ENCODE data around the gene OCRL.

OCRL gene

DNA sequence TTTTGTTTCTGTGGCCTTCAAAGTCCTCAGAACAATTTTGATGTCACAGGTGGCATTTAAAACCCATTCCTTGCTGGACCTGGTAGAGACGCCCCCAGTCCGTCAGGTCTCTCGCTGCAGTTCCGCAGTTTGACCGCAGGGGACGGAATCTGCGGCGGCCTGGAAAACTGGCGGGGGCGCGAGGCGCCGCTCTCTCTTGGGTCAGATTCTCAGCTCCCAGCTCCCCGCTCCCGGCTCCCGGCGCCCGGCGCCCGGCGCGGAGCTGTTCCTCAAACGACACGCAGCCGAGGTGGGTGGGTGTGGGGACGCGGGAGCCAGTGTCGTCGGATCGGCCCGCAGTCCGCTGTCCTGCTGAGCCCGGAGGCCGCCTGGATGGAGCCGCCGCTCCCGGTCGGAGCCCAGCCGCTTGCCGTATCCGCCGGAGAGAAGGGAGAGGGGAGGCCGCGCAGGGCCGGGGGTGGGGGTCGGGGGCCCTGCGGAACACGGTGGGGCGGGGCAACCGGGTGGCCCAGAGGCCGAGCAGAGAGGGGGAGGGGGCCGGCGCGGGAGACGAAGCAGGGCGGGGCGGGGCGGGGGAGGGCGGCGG is at the start of gene OCRL:
Gene OCRL, plus strand, starts transcription at position 192 of the 586 bp plus-strand sequence. Its CDS starts 181 bp downstream, at position 373.
- peak; percentile 10 for DNase-seq (ENCODE audit: low read depth, low spot score)

DNA sequence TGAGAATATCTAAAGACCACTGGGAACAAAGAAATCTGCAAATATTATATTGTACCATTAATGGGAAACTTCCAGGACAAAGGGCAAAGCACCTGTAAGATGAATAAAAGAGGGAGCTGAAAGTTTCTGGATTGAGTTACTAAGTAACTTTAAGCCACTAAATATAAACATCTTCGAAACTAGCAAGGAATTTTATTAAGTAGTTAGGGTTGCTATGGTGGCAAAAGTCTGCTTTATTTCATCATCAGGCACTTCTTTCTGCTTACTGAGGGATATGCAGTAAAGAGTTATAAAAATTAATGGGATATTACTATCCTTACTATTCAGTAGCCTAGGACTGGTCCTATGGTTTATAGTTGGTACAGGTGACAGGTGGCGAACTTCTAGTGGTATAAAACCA is 49.7 kb upstream of the OCRL start:
- DNase-seq (ENCODE audit: low read depth, low spot score), result no peak

DNA sequence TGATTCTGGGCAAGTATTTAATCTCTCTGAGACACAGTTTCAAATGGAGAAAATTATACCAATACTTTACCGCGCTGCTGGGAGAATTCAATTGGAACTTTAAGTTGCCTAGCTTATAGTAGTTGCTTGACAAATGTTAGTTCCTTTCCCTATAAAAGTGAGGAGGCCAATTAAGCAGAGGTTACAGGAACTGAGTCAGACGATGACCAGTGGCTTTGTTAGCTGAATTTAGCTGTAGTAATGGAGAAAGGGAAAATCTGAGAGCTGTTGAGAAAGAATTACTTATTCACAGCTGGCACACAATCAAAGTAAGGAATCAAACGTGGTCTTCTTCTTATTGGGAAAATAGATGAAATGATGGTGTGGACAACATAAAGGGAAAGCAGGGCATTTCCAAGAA is 46.4 kb upstream of the OCRL start:
- no peak for DNase-seq (ENCODE audit: low read depth, low spot score)

DNA sequence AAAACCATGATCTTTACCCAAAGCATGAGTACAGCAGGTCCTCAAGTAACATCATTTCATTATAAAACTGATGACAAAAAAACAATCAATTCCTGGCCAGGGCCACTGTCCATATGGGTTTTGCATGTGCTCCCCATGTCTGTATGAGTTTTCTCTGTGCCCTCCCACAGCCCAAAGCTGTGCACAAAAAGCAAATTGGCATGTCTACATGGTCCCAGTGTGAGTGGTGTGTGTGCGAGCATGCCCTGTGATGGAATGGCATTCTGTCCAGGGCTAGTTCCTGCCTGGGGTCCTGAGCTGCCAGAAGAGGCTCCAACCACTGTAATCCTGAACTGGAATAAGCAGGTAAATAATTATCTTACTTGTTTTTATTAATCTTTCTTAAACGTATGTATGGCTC is 45.2 kb upstream of the OCRL start:
- DNase-seq (ENCODE audit: low read depth, low spot score), result no peak

DNA sequence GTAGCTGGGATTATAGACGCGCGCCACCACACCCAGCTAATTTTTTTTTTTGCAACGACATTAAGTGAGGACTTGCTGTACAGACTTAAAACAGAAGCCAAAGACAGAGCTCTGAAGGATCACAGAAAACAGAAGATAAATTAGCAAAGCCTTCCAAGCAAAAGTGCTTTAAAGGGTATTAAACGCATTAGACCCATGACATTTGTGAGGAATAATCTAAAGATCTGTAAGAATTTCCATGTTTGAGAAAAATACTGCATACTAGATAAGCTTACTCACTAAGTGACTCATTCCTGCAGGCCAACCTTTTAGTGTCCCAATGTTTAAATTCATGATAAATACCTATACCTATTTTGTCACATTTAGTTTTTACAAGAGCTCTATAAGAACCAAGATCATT is 44.2 kb upstream of the OCRL start:
- DNase-seq (ENCODE audit: low read depth, low spot score), result no peak

DNA sequence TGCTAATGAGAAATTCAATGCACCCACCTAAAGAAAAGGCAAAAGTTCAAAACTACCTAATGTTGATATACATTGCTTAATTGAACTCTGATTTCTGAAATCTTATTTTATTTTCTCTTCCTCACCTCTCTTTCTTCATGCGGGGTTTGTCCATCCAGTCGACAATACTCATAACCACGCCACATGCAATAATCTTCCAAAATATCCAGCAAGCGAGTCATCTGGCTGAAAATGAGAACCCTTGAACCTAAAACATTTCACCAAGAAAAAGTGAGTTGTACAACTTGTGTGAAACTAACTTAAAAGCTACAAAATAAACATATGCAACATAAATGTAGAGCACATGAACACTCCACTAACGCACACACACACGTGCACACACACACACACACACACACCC is 43.4 kb upstream of the OCRL start:
- no peak for DNase-seq (ENCODE audit: low read depth, low spot score)

DNA sequence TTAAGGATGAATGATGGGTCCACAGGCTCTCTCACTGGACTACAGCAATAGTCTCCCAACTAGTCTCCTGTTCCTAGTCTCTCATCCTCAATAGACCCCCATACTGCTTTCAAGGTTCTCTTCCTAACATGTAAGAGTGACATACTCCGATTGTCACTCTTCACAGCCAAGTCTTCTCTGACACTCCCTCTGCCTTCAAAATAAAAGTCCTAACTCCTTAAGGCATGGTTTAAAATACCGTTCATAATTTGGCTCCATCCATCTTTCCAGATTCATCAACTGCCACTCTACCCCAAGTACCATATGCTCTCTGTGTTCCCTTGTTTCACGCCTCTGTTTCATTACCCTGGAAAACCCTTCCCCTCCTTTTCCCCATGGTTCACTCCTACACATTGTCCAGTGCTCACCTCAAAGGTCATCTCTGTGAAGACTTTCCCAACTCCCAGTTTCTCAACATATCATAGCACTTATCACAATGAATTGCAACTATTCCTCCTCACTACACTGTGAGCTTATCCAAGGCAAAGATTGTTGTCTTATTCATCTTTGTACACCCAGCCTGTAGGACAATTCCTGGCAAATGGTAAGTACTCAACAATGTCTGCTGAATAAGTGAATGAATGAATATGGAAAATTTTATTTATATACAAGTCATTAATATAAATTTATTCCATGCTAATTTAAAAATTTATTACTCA is 42.8 kb upstream of the OCRL start:
- DNase-seq (ENCODE audit: low read depth, low spot score), result no peak

DNA sequence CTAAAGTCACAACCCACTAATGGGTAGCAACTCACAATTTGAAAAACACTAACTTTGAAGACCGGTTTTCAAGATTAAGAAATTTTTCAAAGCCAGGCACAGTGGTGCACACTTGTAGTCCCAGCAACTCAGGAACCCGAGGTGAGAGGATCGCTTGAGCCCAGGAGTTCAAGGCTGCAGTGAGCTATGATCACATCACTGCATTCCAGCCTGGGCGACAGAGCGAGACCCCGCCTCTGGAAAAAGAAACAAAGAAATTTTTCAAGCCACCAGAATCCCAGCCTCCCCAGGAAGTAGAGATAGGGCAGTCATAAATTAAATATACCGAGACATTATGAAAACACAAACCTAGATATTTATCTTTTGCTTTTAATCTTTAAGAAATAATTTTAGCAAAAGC is 29.7 kb upstream of the OCRL start:
- no peak for DNase-seq (ENCODE audit: low read depth, low spot score)

DNA sequence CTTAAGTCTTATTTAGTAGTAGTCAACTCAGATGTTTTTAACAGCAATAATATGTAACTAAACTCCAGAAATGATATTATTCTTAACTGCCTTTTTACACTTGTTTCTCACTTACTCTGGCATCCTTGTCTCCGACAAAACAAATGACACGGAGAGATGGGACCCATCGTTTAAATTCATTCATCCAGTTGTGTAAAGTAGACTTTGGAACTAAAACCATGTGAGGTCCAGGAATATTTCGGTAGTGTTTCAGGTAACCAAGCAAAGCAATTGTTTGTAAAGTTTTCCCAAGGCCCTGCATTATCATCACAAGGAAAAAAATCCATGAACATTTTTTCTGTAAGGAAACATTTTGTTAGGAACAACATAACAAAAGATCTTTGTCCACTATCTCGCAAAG is 28.4 kb upstream of the OCRL start:
- no peak for DNase-seq (ENCODE audit: low read depth, low spot score)

DNA sequence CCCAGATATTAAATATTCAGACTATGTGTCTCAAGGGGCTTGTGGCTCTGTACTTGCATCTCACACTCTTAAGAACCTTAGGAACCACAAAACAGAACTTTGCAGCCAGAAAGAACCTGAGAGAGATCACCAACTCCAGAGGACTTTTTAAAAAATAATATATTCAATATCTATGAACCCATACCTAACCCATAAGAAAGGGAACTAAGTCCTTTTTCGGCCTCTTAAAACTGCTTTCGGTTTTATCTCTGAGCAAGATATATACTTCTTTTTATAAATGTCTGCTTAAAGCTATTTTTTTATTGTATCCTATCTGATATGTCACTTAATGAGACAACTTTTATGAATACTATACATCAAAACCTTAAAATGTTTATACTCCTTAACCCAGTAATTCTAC is 27.6 kb upstream of the OCRL start:
- no peak for DNase-seq (ENCODE audit: low read depth, low spot score)

DNA sequence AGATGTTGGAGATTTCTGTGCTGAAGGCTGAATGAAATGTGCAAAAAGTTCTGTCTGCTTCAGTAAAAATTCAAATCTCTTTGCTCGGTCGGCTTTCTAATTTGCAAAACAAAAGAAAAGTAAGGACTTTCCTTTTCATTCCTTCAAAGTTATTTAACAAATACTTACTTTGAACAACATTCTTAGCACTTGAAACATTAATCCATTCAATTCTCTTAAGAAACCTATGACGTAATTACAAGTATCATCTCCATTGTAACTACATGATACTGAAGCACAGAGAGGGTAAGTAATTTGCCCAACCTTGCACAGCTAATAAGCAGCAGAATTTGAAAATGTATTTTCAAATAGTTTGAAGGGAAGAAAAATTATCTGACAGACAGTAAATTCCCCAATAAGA is 23.7 kb upstream of the OCRL start:
- no peak for DNase-seq (ENCODE audit: low read depth, low spot score)

DNA sequence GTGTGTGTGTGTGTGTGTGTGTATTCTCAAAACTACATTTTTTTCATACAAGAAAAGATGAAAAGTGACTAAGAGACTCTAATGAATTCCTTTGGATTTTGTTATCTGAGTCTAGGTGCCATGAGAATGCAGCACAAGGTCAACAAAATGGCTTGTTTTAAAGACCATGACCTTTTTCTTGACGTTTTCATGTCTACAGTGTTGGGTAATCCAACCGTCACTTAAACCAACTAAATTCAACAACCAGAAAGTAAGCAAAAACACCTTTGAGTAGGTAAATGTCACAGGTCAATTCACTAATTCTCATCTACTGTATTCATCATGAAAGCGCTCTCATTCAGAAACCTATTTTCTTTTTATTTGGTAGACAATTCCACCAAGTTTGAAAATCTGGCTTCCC is 19.9 kb upstream of the OCRL start:
- DNase-seq (ENCODE audit: low read depth, low spot score), result no peak

DNA sequence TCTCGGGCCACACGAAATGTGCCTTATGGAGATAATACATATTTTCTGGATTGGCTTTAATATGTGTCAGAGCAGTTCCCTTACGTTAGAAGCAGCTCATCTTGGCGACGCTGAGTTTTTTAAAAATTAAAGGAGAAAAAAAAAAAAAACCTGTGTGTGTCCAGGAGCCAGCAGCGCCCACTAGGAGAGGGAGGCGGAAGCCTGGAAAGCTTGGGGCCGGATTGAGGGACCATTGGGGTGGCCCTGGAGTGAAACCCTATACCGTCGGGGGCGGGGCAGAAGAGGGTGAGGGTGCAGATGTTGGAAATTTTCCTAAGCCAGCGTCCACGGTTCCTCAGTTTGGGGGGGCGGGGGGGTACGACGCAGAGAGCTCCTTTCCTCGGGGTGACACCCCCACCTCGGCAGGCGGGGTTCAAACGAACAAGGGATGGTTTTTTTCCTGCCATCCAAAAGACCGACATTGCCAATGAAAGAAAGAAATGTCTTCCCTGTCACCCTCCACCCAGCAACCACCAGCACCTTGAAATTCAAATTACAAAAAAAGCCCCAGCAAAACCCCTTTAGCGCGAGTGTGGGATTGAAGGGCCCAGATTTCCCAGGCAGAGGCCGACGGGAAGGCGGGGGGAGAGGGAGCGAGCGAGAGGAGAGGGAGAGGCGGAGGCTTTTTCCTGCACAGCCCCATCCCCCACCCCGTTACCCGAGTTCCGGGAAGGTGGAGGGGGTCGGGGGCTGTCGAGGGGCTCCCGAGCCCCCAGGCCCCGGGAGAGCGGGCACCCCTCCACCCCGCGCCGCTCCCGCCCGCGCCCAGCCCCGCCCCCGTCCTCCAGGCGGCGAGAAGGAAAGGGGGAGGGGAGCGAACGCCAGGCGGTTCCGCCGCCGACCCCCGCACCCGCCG is 17.6 kb upstream of the OCRL start:
- DNase-seq (ENCODE audit: low read depth, low spot score), result no peak

DNA sequence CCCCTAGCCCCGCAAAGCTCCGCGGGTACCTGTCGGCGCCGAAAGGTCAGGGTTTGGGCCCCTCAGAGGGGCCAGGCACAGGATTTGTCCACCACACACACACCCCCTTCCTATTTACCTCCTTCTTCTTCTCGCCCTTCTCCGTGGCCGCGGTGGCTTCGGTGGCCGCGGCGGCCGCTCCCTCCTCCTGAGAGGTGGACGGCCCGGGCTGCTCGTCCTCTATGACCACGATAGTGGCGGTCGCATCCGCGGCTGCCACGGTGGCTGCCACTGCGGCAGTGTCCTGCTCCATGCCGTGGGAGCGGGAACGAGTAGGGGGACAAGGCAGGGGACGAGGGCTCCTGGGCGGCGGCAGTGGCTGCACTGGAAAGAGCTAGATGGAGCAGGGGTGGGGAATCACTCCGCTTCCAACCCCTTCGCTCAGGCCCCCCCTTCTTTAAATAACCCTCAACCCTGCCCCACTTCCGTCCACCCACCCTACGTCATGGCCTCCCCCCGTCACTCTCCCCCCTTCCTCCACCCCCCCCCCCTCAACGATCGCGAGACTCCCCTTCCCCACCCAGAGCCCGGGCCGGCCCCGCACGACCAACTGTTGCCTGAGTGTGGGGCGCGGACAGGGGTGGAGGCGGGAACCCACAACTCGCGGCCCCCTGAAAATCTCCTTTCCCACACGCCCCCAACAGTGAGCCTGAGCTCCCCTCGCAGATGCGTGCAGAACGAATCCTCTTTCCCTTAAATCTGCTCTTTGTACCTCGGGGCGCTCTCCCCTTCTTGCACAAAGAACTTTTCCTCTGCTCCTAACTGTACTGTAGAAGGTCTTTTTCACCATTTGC is 16.8 kb upstream of the OCRL start, which contains the start of gene SMARCA1:
Gene SMARCA1, minus strand, starts transcription at position 412 of the 833 bp plus-strand sequence. Its CDS starts 120 bp downstream, at position 292.
- DNase-seq (ENCODE audit: low read depth, low spot score), result no peak

DNA sequence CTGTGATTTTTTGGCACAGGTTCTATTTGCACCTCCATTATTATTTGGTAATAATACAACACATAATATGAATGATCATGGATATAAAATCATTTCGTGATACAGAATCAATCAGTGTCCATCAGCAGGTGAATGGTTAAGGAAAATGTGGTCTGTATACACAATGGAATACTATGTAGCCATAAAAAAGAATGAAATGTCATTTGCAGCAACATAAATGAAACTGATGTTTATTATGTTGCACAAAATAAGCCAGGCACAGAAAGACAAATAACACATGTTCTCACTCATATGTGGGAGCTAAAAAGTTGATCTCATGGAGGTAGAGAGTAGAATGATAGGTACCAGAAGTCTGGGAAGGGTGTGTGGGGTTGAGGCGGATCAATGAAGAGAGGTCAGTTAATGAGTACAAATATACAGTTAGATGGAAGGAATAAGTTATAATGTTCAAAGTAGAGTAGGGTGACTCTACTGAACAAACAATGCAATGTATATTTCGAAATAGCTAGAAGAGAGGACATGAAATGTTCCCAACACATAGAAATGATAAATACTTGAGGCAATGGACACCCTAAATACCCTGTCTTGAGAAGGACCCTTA is 15.7 kb upstream of the OCRL start:
- no peak for DNase-seq (ENCODE audit: low read depth, low spot score)

DNA sequence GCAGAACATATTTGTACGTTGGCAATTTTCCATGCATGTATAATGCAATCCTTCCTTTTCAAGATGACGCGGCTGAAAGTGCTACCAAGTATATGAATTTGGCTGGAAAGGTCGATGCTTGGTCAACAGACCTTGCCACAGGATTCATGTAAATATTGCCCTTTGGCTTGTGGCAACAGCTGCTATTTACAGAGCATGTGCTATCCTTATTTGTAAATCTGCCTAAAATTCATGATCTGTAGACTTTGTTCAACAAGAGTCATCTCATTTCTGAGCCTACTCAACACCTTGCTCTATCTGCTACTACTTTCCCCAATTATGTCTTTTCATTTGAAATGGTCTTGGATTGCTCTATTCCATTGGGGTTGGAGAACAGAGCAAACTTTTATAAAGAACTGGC is 14.9 kb upstream of the OCRL start:
- DNase-seq (ENCODE audit: low read depth, low spot score), result no peak

DNA sequence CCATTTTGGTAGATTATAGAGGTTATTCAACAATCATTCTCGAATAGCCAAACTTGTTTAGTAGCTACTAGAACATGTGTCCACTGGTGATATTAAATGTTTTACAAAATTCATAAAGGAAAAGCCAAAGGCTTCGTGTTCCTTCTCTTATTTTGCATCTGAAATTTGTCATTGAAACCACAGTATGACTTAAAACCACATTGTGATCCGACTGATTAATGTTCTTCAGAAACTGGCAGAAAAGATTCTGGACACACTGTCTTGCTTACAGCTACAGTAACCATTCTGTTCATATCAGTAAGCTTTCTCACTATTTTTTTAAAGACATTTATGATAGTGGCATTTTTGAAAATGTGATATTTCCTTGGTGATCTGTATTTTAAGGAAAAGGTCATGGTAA is 14.2 kb upstream of the OCRL start:
- DNase-seq (ENCODE audit: low read depth, low spot score), result no peak

DNA sequence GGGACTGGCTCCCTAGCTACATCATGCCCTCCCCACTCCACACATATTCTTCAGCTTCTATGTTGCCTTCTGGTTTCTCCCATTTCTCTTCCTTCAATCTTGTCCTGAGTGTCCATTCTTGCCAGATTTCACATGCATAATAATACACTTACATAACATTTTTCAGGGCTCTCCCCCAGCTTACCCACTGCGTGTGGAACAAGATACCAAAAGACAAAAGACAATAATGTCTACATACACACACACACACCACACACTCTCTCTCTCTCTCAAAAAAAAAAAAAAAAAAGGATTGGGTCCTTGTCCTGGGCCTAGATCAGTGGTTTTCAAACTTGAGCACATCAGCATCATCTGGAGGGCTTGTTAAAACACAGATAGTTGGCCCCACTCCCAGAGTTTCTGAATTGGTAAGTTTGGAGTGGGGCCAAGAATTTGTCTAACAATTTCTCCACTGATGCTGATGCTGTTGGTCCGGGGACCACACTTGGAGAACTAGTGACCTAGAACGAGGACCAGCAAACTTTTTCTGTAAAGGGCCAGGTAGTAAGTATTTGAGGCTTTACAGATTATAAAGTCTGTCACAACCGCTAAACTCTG is 10.3 kb upstream of the OCRL start:
- no peak for DNase-seq (ENCODE audit: low read depth, low spot score)

DNA sequence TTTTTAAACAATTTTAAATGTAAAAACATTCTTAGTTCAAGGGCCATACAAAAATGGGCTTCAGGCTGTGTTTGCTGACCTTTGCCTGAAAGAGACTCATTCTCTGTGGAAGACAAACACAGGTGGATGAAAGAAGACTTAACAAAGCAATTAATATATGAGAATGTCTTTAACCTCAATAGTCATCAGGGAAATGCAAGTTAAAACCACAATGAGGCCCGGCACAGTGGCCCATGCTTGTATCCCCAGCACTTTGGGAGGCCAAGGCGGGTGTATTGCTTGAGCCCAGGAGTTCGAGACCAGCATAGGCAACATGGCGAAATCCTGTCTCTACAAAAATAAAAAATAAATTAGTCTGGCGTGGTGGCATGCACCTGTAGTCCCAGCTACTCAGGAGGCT is 9.6 kb upstream of the OCRL start:
- no peak for DNase-seq (ENCODE audit: low read depth, low spot score)

DNA sequence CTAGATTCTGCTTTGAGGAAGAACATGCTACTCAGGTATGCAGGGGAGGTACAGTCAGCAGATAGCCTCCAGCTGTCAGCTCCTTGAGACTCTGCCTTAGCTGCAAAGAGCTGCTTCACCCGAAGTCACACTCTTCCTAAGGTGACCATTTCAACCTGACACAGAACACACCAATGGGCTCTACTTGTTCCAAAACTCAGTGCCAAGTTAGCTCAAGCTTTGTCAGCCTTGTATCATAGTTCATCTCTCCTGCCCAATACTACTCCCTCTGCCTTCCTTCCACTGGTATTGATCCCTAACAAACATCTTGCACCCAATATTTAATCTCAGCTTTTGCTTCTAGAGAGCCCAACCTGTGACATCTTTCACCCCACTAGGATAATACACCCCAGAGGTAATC is 8.9 kb upstream of the OCRL start:
- no peak for DNase-seq (ENCODE audit: low read depth, low spot score)
